IMR-90 (cell line): ENCODE data around the gene ZFHX3.

Experiments used
- BHLHE40 ChIP-seq: fragments of 150-350 bp; IDR thresholded peaks from 2 replicates; pipeline ENCODE4 v1.6.1; 2016; ENCODE audit warnings: mild to moderate bottlenecking, low read depth, low read length
- CEBPB ChIP-seq: IDR thresholded peaks from 2 replicates; pipeline ENCODE4 v1.6.1; 2012; ENCODE audit warnings: low read depth, low read length, improper control_type of control experiment
- CHD1 ChIP-seq: IDR thresholded peaks from 2 replicates; pipeline ENCODE4 v1.6.1; 2012; ENCODE audit warnings: low read depth, low read length, improper control_type of control experiment
- CTCF ChIP-seq: conservative IDR thresholded peaks from 2 replicates; pipeline ENCODE4 v1.5.1; 2012; ENCODE audit warnings: mild to moderate bottlenecking, low read depth, low read length, improper control_type of control experiment
- FOS ChIP-seq: fragments of 150-350 bp; IDR thresholded peaks from 2 replicates; pipeline ENCODE4 v1.6.1; 2016; ENCODE audit warnings: low read depth, low read length
- MAZ ChIP-seq: IDR thresholded peaks from 2 replicates; pipeline ENCODE4 v1.6.1; 2012; ENCODE audit warnings: low read depth, mild to moderate bottlenecking, low read length, improper control_type of control experiment, moderate library complexity, borderline replicate concordance
- MXI1 ChIP-seq: IDR thresholded peaks from 2 replicates; pipeline ENCODE4 v1.6.1; 2012; ENCODE audit warnings: low read depth, mild to moderate bottlenecking, low read length, moderate library complexity, borderline replicate concordance
- NFE2L2 ChIP-seq: fragments of 150-350 bp; IDR thresholded peaks from 2 replicates; pipeline ENCODE4 v1.6.1; 2016; ENCODE audit warnings: low read depth, mild to moderate bottlenecking, low read length
- POLR2A ChIP-seq: IDR thresholded peaks from 2 replicates; pipeline ENCODE4 v1.6.1; 2012; ENCODE audit warnings: mild to moderate bottlenecking, low read depth, low read length
- RAD21 ChIP-seq: IDR thresholded peaks from 2 replicates; pipeline ENCODE4 v1.6.1; 2012; ENCODE audit warnings: low read length, improper control_type of control experiment
- RCOR1 ChIP-seq: IDR thresholded peaks from 2 replicates; pipeline ENCODE4 v1.6.1; 2012; ENCODE audit warnings: mild to moderate bottlenecking, low read length, improper control_type of control experiment; ENCODE audit not compliant: insufficient replicate concordance
- RFX5 ChIP-seq: IDR thresholded peaks from 2 replicates; pipeline ENCODE4 v1.8.0; 2012; ENCODE audit warnings: low read depth, mild to moderate bottlenecking, low read length, moderate library complexity
- SMC3 ChIP-seq: fragments of 150-350 bp; IDR thresholded peaks from 2 replicates; pipeline ENCODE4 v1.6.1; 2016; ENCODE audit warnings: low read depth, mild to moderate bottlenecking, antibody characterized with exemption, low read length, moderate library complexity
- USF2 ChIP-seq: fragments of 150-350 bp; IDR thresholded peaks from 2 replicates; pipeline ENCODE4 v1.6.1; 2017; ENCODE audit warnings: mild to moderate bottlenecking, antibody characterized with exemption, low read length, low read depth

GRCh38 chr16:72921106-72921505, 126.8 kb downstream of the ZFHX3 start:
- TF ChIP-seq CTCF (no peak), POLR2A (no peak), CEBPB (no peak), RAD21 (no peak), RCOR1 (no peak), BHLHE40 (no peak), MXI1 (no peak), MAZ (no peak), SMC3 (no peak), USF2 (no peak), FOS (no peak), RFX5 (no peak), NFE2L2 (no peak), CHD1 (no peak)
